ENCODE data around the gene MAZ. TPM values are rescaled to one million over a fixed set of nuclear protein-coding genes. Genes with fewer than 3 reads are reported as not detected.
A peak's percentile ranks its signal among the peaks of the same experiment; 100 is the strongest.

The MAZ gene
- total and polyA plus RNA-seq, 2 of the 13 experiments (the other 11 are each of a cell fraction or from before 2014, with no cell fraction given), result 203 to 277 TPM

- TF ChIP-seq RERE (CRISPR knock-in tag; IDR thresholded peaks at IDR 0.05; ENCODE audit: low read depth) (no peak), ZSCAN20 (CRISPR knock-in tag; IDR thresholded peaks at IDR 0.05; ENCODE audit: borderline replicate concordance) (peak; percentile 79; the same call in 1 of the 2 replicates), KDM4B (CRISPR knock-in tag; IDR thresholded peaks at IDR 0.05) (peak; percentile 68), ZNF709 (CRISPR knock-in tag; IDR thresholded peaks at IDR 0.05) (peak; percentile 98), XRCC5 (optimal IDR thresholded peaks at IDR 0.05; ENCODE audit: low read length) (peak; percentile 67), HINFP (CRISPR knock-in tag; IDR thresholded peaks at IDR 0.05; ENCODE audit: low read depth) (peak; percentile 96), ZBTB7B (CRISPR knock-in tag; IDR thresholded peaks at IDR 0.05) (peak; percentile 81; the same call in 1 of the 2 replicates), ZIK1 (CRISPR knock-in tag; IDR thresholded peaks at IDR 0.05; ENCODE audit: borderline replicate concordance, low read depth) (peak; percentile 99), ZNF446 (CRISPR knock-in tag; IDR thresholded peaks at IDR 0.05) (peak; percentile 95), SOX5 (CRISPR knock-in tag; IDR thresholded peaks at IDR 0.05; ENCODE audit: borderline replicate concordance) (peak; percentile 49), ZSCAN21 (CRISPR knock-in tag; IDR thresholded peaks at IDR 0.05; ENCODE audit: borderline replicate concordance) (peak; percentile 99), TERF1 (CRISPR knock-in tag; IDR thresholded peaks at IDR 0.05) (peak; percentile 96), JUNB (CRISPR knock-in tag; IDR thresholded peaks at IDR 0.05; ENCODE audit: borderline replicate concordance) (peak; percentile 92), REPIN1 (CRISPR knock-in tag; IDR thresholded peaks at IDR 0.05; ENCODE audit: borderline replicate concordance, low read depth) (peak; percentile 98), ZNF749 (CRISPR knock-in tag; IDR thresholded peaks at IDR 0.05; ENCODE audit: borderline replicate concordance) (peak; percentile 98), ZBTB8A (CRISPR knock-in tag; IDR thresholded peaks at IDR 0.05; ENCODE audit: borderline replicate concordance, low read depth) (peak; percentile 98), CHD2 (IDR thresholded peaks at IDR 0.05; ENCODE audit: low read depth, low read length) (no peak), RXRA (CRISPR knock-in tag; IDR thresholded peaks at IDR 0.05) (peak; percentile 79)
These were observed 1.3 kb downstream of the MAZ start (continued) for GRCh38 chr16:29807426-29808218.

Data from HepG2 (cell line).